ENCODE measurements around the gene SLC6A19.
"Not testable (repeated sequence)": the region's sequence is repeated elsewhere in the genome, so short reads cannot be mapped to it uniquely, and the experiment has no call there.

SLC6A19 gene

GRCh38 chr5:1201327-1202025 is at the start of gene SLC6A19:
Gene SLC6A19 (plus strand): TSS chr5:1201595. CDS start chr5:1201651, 56 bp downstream.
- no peak for DNase-seq

DNA sequence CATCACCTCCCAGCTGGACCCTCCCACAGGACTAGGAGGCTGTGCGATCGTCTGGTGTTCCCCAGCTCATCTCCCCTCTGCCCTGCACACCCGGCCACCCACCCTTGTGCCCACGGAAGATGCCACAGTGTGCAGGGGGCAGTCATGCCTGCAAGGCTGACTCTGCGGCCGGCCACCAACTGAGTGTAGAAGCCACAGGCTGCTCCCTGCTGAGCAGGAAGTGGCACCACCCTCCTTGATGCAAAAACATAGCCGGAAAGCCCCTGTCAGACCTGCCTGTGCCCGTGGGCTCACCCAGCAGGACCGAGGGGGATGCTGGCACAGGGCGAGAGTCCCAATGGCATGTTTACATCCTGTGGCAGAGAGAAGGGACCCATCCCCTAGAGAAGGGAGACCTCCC is 49.2 kb upstream of the SLC6A19 start:
- DNase-seq: no peak

DNA sequence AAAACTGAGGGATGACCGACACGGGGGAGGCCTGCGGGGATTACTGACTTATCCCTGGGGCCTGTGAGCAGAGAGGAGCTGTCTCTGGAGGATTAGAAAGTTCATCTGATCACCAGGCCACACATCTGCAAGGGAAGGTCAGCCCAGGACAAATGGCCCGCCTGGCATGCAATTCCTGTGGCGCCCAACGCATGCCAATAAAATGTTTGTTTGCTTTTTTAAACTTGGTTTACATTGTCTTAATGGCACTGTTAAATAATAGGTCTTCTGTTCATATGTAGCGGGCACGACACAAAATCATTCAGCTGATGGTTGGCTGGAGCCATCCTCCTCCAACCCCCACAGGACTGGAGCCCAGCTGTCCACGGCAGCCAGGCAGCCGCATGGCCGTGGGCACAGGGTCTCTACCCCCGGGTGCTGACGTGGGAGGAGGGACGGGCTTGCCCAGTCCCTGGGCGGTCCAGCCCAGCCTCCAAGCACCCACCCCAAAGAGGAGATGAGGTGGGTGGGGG is 48.6 kb upstream of the SLC6A19 start:
- DNase-seq: no peak

- no peak for DNase-seq
These were observed 48.0 kb upstream of the SLC6A19 start for GRCh38 chr5:1153428-1153827.

DNA sequence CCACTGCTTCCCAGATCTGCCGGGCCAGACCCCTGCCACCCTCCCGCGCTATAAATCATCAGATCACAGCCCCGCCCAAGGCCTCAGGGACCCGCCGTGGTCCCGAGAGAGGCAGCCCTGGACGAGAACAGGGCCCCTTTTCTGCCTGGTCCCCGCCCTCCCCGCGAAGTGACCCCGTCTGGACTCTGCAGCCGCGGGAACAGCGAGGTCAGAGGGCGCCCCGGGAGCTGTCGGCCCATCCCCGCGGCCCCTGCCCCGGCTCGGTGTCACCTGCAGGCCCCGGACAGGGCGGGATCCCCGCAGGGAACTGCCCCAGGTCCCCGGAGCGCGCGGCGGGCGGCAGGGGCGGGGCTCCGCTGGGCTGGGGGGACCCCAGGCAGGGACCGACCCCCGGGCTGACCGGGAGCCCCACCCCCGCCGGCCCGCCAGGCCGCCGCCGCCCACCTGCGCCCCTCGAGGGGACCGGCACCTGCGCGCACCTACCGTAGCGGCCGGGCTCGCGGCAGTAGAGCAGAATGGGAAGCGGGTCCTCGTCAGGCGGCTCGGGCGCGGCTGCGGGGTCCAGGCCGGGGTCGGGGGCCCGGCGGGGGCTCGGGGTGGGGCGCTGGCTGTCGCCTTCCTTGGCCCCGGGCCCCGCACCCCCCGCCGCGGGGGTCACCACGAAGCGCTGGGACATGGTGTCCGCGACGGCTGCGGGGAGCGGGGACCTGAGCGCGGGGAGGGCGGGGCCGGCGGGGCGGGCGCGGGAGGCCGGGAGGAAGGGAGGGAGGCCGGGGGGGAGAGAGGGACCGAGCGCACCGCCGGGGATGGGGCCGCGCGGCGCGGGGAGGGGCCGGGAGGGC is 46.0 kb upstream of the SLC6A19 start:
- DNase-seq: no peak

DNA sequence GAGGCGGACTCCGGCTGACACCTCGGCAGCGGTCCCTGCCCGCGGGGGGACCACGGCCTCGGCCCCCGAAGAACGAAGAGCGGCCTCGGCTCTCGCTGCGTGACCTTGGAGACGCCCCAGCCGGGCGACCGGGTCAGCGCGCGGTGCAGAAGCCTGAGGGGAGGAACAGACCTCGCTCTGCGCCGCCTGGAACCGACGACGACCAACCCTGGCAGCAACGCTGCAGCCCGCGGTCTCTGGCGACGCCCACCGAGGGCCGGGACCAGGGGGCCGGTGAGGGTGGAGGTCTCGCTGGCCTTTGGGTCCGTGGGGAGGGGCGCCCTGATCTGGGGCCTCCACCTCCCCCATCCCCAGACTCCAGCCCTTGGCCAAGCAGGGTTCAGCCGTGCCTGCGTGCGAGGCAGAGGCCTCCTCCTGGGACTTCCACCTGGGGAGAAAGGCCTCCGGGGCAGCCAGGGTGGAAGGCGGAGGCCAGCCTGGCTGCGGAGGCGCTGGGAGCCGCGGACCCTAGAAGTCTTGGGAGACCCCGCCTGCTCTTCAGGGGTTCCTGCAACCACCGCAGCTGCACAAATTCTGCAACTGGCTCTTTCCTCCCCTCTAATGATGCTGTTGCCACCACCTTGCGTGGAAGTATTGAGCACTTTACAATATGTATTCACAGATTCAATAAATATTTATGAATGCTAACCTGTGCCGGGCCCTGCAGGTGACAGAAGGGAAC is 45.2 kb upstream of the SLC6A19 start:
- no peak for DNase-seq

DNA sequence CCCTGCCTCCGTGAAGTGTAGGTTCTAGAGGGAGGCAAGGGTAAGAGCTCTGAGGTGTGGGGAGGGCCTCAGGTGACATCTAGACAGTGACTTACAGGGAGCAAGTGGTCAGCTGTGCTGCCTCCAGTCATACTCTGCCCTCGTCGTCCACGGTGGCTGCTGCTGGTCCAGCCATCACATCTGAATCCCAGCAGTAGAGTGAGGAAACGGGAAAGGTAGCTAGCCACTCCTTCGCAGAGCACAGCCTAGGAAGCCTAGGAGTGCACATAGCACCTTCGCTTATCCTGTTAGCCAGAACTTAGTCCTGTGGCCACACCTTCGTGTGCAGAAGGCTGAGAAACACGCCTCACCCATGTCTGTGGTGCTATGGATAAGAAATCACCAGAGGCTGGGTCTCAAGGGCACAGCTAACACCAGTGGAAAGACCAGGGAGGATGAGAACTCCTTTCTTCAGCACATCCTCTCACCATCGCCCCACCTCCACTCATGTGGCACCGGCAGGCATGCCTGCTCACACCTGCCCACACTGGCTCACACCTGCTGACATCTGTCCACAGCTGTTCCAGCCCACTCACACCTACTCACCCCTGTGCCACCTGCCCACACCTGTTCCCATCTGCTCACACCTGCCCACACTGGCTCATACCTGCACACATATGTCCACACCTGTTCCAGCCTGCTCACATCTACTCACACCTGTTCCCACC is 44.5 kb upstream of the SLC6A19 start:
- DNase-seq: no peak

DNA sequence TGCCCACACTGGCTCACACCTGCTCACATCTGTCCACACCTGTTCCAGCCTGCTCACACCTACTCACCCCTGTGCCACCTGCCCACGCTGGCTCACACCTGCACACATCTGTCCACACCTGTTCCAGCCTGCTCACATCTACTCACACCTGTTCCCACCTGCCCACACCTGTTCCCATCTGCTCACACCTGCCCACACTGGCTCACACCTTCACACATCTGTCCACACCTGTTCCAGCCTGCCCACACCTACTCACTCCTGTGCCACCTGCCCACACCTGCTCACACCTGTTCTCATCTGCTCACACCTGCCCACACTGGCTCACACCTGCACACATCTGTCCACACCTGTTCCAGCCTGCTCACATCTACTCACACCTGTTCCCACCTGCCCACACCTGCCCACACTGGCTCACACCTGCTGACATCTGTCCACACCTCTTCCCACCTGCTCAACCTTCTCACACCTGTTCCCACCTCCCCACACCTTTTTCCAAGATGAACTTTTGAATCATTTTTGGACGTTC is 43.9 kb upstream of the SLC6A19 start:
- not testable (repeated sequence) for DNase-seq

- no peak for DNase-seq
These were observed 42.6 kb upstream of the SLC6A19 start for GRCh38 chr5:1158647-1159340.

GRCh38 chr5:1159341-1159675 is 42.1 kb upstream of the SLC6A19 start:
- no peak for DNase-seq

GRCh38 chr5:1159774-1160406 is 41.5 kb upstream of the SLC6A19 start:
- no peak for DNase-seq

DNA sequence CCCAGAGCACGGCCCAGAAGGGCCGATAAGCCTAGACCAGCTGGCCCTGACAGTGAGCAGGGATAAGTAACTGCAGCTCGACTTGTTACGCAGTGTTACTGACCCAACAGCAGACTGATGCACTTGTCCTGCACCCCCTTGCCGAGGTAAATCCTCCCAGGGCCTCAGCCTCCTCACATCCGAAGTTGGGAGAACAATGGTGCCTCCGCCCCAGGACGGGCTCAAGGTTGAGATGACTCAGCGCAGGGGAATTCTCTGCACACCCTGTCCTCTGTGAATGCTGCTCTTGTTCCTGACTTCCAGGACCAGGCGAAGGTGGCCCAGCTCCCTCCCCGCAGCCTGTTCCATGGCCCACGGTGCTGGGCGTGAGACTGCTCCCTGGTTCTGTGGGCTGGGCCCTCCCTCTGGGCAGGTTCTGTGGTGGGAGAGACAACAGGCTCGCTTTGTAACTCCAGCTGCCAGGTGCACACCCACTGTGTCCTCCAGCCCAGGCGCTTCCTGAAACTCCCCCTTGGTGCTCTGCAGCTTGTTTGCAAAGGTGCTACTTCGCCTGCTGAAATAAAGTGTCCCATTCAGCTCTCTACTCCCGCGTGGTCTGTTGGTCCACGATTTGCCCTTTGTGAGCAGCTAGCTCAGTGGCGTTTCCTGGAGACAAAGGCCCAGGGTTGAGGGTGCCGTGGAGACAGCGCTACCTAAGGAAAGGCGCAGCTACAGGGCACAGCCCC is 40.1 kb upstream of the SLC6A19 start:
- DNase-seq: no peak

DNA sequence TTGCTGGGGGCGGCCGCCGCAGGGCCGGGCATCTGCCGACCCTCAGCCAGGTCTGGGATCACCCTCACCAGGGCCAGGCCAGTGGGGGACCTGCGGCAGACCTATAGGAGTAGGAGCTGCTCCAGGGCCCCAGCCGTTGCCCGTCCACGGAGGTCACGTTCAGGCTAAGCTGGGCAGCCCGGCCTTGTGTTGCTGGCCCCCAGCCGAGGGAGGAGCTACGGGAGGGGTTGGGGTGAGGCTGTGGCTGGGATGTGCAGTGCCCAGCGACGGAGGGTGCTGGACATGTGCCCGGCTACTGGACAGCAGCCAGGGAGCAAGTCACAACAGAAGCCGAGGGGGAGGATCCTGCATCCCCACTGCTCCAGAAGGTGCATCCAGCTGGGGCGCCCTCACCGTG is 39.6 kb upstream of the SLC6A19 start:
- peak in 54 of 56 donors; percentile 6 to 92 (median 63) for DNase-seq

- DNase-seq: no peak
These were observed 39.1 kb upstream of the SLC6A19 start for GRCh38 chr5:1162276-1162675.

DNA sequence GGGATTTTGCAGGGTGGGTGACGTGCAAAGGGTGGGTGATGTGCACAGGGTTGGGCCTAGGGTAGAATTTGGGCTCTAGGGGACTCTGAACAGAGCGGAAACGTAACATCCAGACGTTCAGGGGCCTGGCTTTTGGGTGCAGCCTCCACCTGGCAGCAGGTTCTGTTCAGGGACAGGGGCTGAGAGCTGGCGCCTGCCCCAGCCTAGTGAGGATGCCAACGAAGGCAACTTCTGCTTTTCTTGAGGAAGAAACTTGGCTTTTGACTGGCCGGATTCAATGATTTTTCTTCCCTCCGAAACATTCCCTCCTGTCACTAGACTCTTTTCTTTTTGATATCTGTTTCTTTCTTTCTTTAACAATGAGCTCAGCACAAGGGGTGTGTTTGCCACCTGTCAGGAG is 38.6 kb upstream of the SLC6A19 start:
- no peak for DNase-seq

DNA sequence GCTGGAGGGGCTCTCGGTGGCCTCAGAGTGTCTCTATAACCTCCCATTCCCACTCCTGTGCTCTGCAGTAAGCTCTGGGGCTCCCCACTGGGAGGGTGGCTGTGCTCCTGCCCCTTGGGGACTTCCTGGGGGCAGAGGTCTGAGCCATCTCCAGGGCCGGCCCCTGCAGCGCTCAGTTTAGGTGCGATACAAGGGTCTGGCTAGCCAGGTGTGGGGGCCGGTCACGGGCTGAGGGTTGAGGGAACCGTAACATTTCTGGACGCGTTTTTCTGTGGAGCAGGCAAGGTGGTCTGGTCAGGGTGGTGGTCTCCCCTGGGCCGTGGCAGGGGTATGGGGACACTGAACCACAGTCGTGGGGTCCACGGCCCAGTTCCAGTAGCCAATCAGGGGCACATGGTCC is 38.0 kb upstream of the SLC6A19 start:
- DNase-seq: no peak

DNA sequence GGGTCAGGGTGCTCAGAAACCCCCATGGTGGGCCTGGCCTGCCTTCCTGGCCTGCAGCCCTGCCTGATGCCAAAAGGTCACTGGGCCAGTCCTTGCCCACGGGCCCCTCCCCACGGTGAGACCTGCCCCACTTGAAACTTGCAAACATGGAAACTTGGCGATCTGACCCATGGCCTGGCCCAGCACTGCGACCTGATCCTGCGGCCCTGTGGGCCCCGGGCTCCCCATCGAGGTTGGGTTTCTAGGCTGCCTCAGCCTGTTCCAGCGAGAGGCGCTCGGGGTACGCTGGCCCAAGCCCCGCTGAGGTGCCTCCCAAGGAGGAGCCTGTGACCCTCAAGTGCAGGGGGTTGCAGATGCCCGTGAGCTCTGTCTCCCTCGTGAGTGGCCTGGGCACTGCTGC is 37.5 kb upstream of the SLC6A19 start:
- no peak for DNase-seq

- no peak for DNase-seq
These were observed 36.4 kb upstream of the SLC6A19 start for GRCh38 chr5:1164696-1165630.

Measured in amygdala (tissue), 56 donors.